HG03575 (cell line): ENCODE results near the gene FAM20C.
"Not testable (repeated sequence)": the region's sequence is repeated elsewhere in the genome, so short reads cannot be mapped to it uniquely, and the experiment has no call there.

ENCODE experiments used
- ATAC-seq: cut with Tn5 transposase; IDR thresholded peaks from one replicate; pipeline ENCODE4 v1.9.1; 2021; ENCODE audit not compliant: unreplicated experiment, insufficient number of reproducible peaks, low FRiP score; ENCODE audit errors: extremely low read depth

The FAM20C gene

GRCh38 chr7:233249-234035 lies 41.1 kb downstream of the FAM20C start:
- no peak for ATAC-seq

DNA sequence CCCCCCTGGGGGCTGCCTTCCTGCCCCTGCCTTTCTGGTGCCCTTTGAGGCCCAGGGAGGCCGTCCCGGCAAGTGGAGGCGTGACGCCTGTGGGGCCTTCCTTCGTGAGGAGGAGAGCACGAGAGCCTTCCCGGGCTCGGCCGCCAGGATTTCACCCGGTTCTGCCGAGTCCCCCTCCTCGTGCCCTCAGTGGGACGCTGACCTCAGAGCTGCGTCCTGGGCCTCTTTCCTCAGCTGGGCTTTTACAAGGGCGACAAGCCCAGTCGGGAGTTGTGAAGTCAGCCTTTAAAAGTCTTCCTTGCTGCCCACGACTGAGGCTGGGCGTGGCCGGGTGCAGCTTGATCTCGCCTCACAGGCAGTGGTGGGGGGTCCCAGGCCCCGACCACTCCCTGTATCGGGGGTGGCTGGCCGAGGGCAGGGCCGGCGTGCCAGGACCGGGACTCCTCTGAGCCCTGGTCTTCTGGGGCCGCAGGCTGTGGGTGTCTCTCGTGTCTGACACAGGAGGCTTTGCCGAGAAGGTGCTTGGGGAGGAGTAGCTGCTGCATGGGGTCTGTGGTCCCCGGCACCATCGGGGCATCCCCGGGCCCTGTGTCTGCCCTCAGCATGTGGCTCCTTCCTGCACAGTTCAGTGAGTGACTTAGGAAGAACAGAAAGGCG lies 41.8 kb downstream of the FAM20C start:
- no peak for ATAC-seq

GRCh38 chr7:234708-235553 lies 42.6 kb downstream of the FAM20C start:
- no peak for ATAC-seq

DNA sequence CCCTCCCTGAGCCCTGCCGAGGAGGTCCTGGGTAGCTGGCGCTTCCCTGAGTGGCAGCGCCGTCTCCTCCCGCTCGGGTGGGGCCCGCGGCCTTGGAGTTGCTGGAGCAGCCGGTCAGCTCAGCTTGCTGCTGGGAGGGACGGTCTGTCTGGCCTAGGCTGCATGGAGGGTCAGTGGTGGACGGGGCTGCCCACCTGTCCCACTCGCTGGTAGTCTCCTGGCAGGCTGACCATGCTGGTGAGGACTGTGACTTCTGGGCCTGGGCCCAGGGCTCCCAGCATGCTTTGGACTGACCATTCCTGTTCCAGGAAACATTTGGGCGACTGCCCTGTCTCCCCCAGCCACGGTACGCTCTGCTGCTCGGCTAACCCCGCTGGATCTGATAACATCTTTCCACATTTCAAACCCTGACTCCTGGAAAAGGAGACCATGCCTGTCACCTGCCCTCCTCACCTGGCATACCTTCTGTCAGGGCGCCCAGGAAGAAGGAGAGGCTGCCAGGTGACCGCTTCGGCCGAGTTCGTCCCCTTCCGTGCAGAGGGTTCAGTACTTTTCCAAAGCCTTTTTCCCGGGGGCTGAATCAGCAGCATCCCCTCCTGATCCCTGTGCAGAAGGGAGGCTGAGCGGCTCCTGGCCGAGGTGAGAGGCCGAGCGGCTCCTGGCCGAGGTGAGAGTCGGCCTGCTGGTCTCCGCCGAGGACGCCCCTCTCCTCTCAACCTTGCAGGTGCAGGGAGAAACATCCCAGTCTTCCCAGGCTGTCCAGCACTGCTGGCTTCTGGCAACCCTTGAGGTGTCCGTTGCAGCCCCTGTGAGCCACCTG lies 43.4 kb downstream of the FAM20C start:
- ATAC-seq = no peak

GRCh38 chr7:236967-237366 lies 44.6 kb downstream of the FAM20C start:
- ATAC-seq = no peak

- ATAC-seq = no peak
Observed at GRCh38 chr7:237385-237784, 45.0 kb downstream of the FAM20C start.

DNA sequence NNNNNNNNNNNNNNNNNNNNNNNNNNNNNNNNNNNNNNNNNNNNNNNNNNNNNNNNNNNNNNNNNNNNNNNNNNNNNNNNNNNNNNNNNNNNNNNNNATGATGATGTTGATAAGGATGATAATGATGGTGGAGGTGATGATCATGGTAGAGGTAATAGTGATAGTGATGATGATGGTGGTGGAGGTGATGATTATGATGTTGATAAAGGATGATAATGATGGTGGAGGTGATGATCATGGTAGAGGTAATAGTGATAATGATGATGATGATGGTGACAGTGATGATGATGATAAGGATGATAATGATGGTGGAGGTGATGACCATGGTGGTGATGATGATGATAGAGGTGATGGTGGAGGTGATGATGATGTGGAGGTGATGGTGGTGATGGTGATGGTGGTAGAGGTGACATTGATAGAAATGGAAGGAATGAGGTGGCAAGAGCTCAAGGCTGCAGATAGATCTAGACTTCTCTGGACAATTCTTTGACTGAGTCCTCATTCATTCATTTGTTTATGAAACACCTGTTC lies 47.8 kb downstream of the FAM20C start:
- no peak for ATAC-seq

DNA sequence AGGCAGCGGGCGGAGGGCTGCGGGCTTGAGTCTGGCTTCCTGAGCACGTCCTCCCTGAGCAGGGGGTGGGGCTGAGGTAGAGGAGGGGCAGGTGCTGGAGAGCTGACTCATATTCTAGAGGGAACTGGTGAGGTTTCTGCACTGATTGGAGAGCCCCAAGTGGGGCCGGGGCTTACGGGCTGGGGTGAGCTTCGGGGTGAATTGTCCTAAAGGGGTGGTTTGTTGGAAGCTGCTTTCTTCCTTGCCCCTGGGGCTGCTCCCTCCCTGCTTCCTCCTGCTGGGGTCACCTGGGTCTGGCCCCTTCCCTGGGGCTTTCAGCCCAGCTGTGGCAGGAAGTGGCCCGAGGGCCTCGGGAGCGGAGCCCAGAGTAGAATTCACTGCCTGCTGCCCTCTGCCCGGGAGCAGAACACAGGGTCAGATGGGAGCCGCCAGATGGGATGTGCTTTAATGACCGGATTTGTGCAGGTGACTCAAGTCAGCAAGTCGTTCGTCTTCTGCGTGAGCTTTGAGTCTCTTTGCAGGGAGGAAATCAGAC lies 48.6 kb downstream of the FAM20C start:
- ATAC-seq = no peak

- ATAC-seq = no peak
Observed at GRCh38 chr7:241513-241912, 49.1 kb downstream of the FAM20C start.

GRCh38 chr7:242826-243579 lies 50.6 kb downstream of the FAM20C start:
- ATAC-seq = not testable (repeated sequence)

GRCh38 chr7:243580-243978 lies 51.2 kb downstream of the FAM20C start:
- ATAC-seq = not testable (repeated sequence)

- no peak for ATAC-seq
Observed at GRCh38 chr7:244974-245373, 52.6 kb downstream of the FAM20C start.

DNA sequence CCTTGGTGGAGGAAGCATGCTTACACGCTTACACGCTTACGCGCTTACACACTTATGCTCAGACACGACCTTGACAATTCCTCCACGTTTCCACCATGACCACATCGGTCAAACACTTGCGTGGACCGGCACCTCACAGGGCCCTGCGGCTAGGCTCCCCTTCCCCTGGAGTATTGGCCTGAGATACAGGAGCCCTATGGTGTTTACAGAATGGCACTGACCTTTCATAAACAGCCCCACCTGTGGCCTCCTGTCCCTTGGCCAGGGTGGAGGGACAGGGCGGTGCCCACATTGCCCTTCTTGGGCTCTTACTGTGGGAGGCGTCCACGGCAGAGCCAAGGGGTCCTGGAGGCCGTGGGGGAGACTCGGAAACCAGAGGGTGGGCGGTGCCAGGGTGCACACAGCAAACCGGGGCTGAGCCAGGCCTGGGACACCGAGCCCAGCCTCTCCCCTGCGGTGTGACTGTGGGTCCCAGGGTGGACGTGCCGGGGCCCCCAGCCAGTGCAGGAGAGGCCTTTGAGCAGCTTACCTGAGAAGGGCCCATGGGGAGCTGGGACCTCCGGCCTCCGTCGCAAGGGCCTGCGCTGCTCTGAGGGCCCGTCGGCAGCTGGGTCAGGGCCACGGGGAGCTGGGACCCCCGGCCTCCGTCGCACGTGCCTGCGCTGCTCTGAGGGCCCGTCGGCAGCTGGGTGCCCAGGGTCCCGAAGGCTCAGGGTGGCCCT lies 53.4 kb downstream of the FAM20C start:
- no peak for ATAC-seq

GRCh38 chr7:246451-246850 lies 54.1 kb downstream of the FAM20C start:
- ATAC-seq = no peak

DNA sequence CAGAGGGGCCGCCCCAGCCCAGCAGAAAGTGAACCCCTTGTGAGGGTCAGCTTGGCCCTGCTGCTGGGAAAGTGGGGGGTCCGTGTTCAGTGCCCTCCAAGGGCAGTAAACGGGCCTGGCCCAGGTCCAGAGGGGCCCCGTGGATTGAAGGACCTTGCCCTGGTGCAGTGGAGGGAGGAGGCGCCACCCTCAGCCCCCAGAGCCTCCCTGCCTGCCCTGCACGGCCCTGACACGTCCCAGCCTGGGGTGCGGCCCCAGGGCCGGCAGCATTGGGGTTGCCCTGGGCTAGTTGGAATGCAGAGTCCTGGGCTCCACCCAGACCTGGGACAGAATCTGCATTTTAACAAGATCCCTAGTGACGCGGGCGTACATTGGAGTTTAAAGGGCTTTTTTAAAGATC lies 54.8 kb downstream of the FAM20C start:
- no peak for ATAC-seq

GRCh38 chr7:247636-248035 lies 55.3 kb downstream of the FAM20C start:
- no peak for ATAC-seq

GRCh38 chr7:248732-249435 lies 56.5 kb downstream of the FAM20C start:
- ATAC-seq = no peak
